HG02610 (cell line): Measurements from ENCODE around the gene KRT4.
"Not testable (repeated sequence)": the region's sequence is repeated elsewhere in the genome, so short reads cannot be mapped to it uniquely, and the experiment has no call there.

Source experiments
- ATAC-seq: cut with Tn5 transposase; IDR thresholded peaks from one replicate; pipeline ENCODE4 v1.9.1; 2021; ENCODE audit warnings: mild to moderate bottlenecking, moderate library complexity; ENCODE audit not compliant: unreplicated experiment

KRT4 gene

DNA sequence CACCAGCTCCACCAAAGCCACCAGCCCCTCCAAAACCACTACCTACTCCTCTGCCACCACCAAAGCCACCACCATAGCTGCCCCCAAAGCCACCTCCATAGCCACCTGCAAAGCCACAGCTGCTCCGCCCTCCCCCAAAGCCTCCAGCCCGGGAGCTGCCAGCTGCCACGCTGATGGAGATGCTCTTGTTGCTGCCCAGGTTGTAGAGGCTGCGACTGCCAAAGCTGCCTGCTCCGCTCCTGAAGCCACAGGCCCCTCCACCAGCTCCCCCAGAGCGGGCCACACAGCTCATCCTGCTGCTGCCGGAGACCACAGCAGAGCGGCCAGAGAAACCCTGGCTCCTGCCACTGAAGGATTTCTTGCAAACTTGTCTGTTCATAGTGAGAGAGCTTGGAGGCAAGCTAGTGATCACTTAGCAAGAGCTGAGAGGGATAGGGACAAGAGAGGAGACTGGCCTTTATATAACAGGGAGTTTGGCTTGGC, 37.0 kb downstream of the KRT4 start, which contains the start of gene KRT76:
TSS of gene KRT76 (minus strand) at position 433 of the 483 bp plus-strand sequence. CDS start at position 379, 54 bp downstream.
- ATAC-seq, result no peak

DNA sequence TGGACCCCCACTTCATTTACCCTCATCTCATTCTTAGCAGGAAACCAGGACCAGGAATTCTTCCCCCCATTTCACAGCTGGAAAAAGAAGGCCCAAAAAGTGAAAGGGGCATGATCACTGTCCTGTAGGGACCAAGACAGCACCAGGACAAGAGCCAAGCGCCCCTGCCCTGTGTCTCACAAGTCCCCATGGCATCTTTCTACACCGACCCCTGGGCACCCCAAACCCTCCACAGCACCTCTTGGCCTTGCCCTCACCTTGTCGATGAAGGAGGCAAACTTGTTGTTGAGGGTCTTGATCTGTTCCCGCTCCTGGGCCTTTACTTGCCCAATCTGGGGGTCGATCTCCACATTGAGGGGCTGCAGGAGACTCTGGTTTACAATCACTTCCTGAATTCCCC, 37.5 kb downstream of the KRT4 start:
- no peak for ATAC-seq

DNA sequence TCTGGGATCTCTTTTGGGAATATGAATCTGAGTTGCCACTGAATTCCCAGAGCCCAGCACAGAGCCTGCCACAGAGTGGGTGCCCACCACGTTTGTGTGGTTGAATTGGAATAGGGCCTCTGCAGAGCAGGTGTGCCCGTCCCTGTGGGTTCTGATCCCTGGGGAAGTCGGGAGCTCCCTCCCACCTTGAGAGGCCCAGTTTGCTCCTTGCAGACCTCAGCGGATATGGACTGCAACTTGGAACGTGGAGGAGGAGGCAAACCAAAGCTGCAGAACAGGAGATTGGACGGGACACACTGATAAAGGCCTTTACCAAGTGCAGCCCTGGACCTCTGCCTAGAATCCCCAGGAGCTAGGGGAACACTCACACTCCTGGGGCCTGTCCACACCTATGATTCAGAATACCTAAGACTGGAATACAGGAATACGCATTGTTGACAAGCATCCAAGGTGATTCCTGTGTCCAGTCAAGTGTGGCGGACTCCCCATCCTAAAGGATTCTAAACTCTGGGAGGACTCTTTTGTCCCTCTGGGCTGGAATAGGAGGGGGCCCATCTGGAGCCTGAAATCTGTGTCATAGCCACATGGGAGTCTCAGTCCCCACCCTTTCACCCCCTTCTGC, 39.2 kb downstream of the KRT4 start:
- no peak for ATAC-seq

DNA sequence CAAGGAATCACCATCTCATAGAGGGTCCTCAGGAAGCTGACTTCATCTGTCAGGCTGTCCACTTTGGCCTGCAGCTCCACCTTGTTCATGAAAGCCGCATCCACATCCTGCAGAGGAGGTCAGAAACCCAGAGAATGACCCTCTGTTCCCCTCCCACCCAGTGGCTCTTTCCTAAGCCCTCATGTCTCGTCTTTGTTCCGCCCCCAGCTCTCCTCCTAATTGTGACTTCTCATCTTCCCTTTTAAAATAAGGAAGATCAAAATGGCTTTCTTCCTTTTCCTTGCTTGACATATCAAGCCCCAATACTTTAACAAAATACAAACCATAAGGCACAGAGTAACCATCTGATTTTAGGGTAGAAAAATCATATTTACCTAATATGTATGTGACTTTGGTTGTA, 41.1 kb downstream of the KRT4 start:
- ATAC-seq, result no peak

DNA sequence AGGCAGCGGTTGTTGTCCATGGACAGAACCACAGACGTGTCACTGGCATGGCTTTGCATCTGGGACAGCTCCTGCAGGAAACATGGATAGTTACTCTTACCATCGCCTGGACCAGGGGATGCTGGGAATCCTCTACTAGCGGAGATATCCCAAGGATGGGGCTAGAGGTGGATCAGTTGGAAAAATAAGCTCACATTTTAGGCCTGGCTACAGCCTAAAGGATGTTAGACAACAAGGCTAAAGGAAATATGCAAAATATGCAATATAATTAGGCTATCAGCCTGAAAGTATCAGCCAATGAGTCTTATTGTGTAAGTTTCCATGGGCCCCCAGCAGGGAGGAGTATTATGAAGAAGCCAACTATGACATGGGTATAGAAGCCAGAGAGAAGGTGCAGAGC, 41.7 kb downstream of the KRT4 start:
- ATAC-seq, result no peak

DNA sequence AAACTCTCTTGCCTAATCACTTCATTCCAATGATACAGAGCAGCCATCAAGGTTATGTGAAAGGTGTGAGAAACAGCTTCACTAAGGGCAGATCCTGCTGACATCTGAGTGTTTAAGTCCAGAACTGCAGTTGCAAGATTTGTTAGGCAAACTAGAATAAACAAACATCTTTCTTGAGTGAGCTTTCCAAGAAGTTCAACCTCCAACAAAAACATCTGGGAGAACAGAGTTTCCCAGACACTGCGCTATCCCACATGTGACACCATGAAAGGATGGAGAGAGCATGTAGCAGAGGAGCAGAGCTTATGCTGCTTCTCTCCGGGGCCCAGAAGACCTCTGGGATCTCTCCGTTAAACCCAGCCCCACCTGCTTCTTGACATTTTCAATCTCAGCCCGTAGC, 42.4 kb downstream of the KRT4 start:
- ATAC-seq, result no peak

DNA sequence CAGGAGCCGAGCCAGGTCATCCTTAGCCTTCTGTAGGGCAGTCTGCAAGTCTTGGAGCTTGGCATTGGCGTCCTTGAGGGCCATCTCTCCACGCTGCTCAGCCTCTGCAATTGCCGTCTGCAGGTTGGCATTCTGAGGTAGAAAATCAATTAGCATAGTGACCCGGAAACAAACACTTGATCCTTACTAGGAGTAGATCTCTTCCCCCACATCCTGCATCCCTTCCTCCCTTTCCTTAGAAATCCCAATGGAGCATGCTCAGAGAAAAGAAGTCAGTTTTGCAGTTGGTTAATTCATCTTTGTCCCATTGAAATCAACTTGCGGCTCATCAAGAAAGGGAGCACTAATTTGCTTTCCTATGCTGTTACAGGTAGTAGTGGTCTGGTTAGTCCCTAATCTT, 42.8 kb downstream of the KRT4 start:
- ATAC-seq, result no peak

DNA sequence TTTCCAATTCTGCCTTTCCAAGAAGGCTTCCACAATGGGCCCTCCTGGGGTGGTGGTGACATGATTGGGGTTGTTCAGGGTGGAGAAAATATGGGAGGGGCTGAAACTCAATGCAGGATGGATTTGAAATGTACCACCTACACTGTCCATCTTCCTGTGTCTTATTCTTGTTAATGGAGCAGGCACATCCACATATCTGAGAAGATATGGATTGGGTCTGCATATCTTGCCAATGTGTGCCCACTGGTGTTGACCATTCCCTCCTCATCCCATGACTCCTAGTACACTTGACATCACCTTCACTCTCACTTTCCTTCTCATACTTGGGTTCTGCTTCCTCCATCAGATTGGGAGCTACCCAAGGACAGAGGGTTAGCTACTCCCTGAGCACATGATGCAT, 44.0 kb downstream of the KRT4 start:
- no peak for ATAC-seq

DNA sequence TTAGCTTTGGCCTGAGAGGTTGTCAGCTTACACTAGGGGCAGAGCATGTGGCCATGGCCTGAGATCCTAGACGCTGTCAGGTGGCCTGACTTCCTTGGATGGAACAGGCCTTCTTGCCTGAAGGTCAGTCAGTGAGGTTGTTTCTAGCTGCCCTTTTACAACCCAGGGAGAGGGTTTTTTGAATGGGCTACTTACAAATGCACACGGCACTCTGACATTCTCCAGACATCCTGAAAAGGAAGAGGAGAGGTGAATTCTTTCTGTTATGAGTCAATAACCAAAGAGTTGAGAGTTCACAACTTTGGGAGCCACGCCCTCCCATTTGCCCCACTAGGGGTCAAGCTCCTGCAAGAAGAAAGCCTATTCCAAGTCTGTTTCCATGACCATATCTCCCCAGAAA, 44.6 kb downstream of the KRT4 start:
- ATAC-seq, result no peak

DNA sequence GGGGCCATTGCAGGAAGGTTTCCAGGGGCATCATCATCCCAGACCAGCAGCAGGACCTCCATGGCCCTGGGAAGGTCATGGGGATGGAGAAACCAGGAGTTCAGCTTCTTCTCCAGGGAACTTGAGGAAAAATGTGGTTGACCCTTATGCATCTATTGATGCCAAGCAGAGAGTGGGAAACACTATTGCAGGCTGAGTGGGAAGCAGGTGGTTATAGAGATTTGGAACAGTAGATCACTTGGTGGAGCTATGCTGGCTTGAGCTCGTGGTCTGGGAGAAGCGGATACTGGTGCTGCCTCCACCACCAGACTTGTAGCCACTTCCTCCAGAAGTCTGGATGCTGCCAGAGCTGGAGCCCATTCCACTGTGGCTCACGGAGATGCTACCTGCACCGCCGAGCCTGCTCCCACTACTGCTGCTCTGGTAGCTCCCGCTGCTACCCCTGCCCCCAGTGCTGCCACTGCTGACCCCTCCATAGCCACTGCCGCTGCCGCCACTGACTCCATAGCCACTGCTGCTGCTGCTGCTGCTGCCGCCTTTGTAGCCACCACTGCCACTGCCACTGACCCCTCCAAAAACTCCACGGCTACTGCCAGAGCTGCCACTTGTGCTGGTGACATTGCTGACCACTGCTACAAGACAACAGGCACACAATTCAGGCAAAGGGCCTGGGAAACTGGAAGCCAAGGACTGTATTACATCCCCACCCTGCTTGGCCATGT, 45.3 kb downstream of the KRT4 start:
- no peak for ATAC-seq

DNA sequence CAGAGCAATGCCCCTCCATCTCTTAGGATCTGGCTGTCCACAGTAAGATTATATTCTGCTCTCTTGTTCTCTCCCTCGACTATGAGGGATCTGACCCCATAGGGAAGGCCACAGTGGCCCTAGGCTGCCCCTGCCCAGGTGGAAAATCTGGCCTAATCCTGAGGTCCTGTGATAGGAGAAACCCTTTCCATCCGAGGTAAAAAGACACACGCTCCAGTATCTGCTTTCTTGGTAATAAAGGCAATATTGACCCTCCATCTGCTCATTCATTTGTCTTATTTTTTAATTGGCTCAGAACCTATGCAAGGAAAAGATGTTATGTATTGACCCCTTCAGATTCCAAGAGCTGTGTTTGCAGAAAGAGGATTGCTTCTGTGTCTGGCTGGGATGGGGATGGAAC, 46.5 kb downstream of the KRT4 start:
- no peak for ATAC-seq

DNA sequence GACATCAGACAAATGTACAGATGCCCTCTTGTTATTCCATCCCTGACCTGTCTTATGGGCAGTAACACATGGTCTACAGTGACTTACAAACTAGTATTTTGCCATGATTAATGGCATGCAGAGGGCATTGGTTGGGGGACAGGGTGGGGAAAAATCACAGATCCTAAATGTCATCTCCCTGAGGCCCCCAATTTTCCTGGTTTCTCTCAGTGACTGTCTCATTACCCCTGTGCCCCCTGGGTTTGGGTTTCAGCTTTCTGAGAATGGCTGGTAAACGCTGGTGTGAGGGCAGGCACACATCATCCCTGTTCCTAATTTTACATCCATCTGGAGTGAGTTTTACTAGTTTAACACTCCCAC, 46.9 kb downstream of the KRT4 start:
- ATAC-seq, result no peak

DNA sequence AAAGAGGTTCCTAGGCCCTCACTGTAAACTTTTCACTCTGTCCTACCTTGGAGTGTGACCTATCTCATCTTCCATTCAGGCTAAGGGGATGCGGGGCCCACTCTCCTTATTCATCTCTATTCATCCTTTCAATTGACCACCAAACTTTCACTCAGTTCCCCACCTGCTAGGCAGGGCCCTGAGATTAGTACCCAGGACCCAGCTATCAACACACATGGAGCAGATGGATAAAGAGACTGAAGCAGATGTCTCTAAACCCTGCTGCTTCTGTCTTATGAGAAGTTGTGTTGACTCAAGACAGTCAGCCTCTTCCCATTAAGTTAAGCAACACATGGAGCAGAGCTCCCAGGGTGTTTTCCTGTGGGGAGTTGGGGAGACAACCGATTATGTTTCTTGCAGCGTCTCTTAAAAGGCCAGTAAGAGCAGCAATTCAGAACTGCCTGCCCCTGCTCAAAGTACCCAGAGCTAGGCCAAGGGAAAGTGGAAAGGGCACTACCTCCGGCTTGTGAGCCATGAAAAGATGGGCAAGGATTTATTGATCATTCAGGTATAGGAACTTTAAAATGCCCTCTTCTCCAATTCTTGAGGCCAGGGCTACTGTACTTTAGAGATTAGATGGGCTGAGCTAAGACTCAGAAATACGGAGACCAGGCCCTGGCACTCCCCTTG, 47.4 kb downstream of the KRT4 start:
- no peak for ATAC-seq

DNA sequence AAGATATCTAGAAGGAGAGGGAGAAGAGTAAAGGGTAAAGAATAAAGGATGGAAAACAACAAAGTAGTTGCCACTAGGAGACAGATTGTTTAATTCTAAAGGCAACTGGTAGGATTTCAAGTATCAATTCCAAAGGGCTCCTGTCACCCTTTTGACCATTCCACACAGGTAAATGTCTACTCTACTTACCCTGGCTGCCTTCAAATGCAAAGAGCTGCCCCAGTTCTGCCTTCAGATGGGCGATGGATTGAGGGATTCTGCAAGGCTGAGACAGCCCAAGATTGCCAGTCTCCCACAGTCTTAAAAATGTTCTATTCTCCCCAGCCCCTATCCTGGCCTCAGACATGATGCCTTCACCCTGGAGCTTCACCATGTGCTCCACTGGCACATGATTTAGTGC, 48.2 kb downstream of the KRT4 start:
- ATAC-seq, result no peak

DNA sequence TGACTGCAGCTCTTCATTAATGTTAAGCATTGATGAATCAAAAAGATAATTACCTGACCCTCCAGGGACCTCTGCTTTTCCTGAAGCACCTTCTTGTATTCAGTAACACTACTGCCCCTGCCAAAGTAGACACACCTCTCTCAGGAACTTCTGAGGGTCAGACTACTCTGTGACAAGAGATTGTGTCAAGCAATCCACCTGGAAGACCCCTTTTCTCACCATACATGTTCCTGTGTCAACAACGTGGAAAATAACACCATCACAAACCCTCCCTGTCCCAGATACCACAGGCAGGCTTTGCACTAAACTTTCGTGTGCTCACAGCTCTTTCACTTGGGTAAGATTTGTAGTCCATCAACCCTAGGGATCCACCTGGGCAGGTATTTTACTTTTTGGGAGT, 49.9 kb downstream of the KRT4 start:
- ATAC-seq, result no peak

DNA sequence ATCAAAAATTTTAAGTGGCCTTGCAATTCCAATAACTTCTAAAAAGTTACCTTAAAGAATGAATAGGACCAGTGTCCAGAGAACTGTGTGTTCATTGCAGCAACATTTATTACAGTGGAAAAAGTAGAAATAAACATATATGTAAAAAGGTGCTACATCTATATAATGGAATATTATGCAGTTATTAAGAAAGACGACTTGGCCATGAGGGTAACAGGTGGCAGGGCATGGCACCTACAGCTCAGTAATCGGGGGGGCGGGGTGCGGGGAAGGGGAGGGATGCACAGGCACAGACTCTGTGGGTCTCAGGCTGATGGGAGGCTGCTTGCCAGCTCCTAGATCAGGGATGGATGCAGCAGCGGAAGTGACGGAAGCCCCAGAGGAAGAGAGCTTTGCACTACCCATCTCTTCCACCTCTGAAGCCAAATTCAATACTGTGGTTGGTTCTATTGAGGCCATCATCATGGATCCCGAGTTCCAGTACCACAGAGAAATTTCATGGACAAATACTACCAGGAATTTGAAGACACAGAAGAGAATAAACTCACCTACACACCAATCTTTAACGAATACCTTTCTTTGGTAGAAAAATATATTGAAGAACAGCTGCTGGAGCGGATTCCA, 50.8 kb downstream of the KRT4 start:
- no peak for ATAC-seq

DNA sequence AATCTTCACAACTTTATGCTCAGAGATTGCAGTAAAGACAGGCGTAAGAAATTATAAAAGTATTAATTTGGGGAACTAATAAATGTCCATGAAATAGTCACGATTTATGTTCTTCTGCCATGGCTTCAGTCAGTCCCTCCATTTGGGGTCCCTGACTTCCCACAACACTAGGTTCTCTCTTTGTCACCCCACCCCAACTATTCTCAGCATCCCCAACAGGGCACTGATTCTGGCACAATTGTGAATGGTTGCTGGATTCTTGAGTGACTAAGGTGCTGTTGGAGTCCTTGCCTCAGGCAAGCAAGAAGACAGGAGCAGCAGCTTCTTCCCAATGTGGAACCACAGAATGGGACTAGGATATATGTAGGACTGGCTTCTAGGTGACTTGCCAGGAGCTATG, 52.1 kb downstream of the KRT4 start:
- no peak for ATAC-seq

DNA sequence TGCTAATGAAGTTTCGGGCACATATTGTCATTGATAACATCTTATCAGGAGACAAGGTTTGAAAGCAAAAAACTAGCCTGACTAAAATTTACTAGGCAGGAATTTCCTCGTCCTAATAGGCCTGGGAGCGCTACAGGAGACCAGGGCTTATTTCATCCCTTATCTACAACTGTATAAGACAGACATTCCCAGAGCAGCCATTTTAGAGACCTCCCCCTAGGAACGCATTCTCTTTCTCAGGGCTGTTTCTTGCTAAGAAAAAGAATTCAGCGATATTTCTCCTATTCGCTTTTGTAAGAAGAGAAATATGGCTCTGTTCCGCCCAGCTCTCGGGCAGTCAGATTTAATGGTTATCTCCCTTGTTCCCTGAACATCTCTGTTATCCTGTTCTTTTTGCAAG, 52.7 kb downstream of the KRT4 start:
- not testable (repeated sequence) for ATAC-seq

DNA sequence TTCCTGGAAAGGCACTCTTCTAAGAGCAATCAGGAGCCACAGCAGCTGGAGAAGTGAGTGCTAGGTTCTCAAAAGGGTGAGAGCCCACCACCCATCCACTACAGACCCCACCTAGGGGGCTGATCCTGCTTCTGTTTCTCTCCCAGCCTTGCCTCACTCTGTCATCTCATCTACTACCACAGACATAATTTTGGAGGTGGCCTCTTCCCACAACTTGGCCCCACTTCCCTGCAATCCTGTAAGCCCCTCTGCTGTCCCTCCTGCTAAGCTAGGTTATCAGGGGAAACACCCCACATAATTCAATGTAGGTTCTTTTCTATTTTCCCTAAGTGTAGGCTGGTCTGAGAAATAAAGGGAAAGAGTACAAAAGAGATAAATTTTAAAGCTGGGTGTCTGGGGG, 53.3 kb downstream of the KRT4 start:
- ATAC-seq, result no peak

DNA sequence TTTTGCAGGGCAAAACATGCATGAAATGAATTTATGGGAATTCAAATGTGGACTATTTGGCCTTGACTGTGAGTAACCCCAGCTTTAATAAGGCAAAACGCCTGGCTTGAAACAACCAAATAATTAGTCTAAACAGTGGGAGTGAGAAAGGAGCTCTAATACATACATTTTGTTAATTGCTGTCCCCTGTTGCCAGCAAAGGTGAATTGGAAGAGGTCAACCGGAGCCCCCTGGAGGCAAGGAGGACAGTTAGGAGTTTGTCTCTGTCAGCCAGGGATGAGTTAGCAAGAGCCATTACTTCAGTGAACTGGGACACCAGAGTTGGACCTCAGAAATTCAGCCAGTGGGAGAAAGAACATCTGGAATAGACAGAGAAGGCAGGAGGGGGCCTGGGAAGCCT, 54.2 kb downstream of the KRT4 start:
- no peak for ATAC-seq

DNA sequence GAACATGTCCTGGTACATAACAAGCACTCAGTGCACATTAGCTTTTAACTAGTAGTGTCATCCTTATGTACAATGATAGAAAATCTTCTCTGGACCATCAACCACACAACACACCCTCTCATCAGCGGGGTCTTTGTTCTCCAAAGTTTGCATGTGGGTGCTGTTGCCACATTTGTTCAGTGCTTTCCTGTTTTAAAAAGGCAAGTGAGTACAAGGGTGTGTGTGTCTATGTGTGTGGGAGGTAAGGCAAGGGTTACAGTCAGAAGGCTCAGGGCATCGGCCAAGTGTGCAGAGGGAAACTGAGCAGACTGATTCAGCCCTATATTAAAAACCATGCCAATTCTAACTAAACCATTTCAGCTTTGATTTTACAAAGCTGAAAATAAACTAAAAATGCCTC, 54.7 kb downstream of the KRT4 start:
- no peak for ATAC-seq
